RWPE1 (cell line): ENCODE data around the gene SLIT3.

Source experiments
- CTCF ChIA-PET: fragments of 350-600 bp; sonication (Branson Sonifier 250); formaldehyde crosslinking; extraction: SDS; loops from one replicate; lab custom pipeline; 2021; lab: Yijun Ruan, JAX
- POLR2A ChIA-PET: fragments of 400-600 bp; formaldehyde crosslinking; extraction: SDS; loops from one replicate; lab custom pipeline; 2020; ENCODE audit warnings: antibody characterized with exemption; ENCODE audit not compliant: low non-redundant PET; lab: Yijun Ruan, JAX
- DNase-seq: peaks from one replicate; pipeline ENCODE4 v3.0.0; 2012; ENCODE audit warnings: low spot score
- H3K27ac ChIP-seq: fragments of 450-650 bp; 2 replicates; pipeline ENCODE4 v1.5.1; 2017
- TF ChIP-seq, protein P1 (sequence below): fragments of 450-650 bp; conservative IDR thresholded peaks from 2 replicates; pipeline ENCODE4 v1.5.1; 2017; ENCODE audit warnings: low read depth, mild to moderate bottlenecking

Gene SLIT3

GRCh38 chr5:169095410-169095960 is 205.5 kb downstream of the SLIT3 start:
- ChIA-PET CTCF (no interaction called here), POLR2A (no interaction called here)
- TF ChIP-seq, protein P1, sequence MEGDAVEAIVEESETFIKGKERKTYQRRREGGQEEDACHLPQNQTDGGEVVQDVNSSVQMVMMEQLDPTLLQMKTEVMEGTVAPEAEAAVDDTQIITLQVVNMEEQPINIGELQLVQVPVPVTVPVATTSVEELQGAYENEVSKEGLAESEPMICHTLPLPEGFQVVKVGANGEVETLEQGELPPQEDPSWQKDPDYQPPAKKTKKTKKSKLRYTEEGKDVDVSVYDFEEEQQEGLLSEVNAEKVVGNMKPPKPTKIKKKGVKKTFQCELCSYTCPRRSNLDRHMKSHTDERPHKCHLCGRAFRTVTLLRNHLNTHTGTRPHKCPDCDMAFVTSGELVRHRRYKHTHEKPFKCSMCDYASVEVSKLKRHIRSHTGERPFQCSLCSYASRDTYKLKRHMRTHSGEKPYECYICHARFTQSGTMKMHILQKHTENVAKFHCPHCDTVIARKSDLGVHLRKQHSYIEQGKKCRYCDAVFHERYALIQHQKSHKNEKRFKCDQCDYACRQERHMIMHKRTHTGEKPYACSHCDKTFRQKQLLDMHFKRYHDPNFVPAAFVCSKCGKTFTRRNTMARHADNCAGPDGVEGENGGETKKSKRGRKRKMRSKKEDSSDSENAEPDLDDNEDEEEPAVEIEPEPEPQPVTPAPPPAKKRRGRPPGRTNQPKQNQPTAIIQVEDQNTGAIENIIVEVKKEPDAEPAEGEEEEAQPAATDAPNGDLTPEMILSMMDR, result no peak
- peak overlapping the region; percentile 54 for H3K27ac ChIP-seq
- no peak for DNase-seq

- DNase-seq, result no peak
- TF ChIP-seq, protein P1, result no peak
- POLR2A ChIA-PET, result no interaction called here
- H3K27ac ChIP-seq, result peak overlapping the region; percentile 54
- CTCF ChIA-PET, result no interaction called here
Observed at GRCh38 chr5:169094586-169095409, 206.1 kb downstream of the SLIT3 start.

- TF ChIP-seq, protein P1, result no peak
- DNase-seq, result no peak
- ChIA-PET CTCF (no interaction called here), POLR2A (no interaction called here)
- H3K27ac ChIP-seq, result no peak overlapping the region
Observed at GRCh38 chr5:169091396-169091980, 209.5 kb downstream of the SLIT3 start.

DNA sequence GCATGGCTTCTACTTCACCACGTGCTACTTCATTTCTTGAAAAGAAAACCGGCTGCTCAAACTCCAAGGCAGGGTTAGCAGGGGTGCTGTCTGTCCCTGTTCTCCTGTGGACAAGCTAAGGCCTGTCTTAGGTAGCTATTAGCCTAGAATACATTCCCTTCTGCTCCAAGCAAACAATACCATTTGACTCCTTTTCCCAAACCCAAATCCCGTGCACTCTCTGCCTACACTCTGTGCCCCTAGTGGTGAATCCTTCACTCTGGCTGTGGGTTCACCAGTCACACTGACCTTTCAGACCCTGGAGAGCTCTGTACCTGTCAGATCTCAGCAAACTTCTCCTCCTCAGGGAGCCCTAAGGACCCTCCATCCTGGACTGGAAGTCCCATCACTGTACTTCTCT is 211.6 kb downstream of the SLIT3 start:
- CTCF ChIA-PET, result interaction anchor here (0.7 kb wide), 1 partner anchor 1346 kb away, joined by 4 read pairs; no protein-coding TSS in a partner anchor
- TF ChIP-seq, protein P1, result no peak
- no peak overlapping the region for H3K27ac ChIP-seq
- POLR2A ChIA-PET, result no interaction called here
- DNase-seq, result peak; percentile 15

DNA sequence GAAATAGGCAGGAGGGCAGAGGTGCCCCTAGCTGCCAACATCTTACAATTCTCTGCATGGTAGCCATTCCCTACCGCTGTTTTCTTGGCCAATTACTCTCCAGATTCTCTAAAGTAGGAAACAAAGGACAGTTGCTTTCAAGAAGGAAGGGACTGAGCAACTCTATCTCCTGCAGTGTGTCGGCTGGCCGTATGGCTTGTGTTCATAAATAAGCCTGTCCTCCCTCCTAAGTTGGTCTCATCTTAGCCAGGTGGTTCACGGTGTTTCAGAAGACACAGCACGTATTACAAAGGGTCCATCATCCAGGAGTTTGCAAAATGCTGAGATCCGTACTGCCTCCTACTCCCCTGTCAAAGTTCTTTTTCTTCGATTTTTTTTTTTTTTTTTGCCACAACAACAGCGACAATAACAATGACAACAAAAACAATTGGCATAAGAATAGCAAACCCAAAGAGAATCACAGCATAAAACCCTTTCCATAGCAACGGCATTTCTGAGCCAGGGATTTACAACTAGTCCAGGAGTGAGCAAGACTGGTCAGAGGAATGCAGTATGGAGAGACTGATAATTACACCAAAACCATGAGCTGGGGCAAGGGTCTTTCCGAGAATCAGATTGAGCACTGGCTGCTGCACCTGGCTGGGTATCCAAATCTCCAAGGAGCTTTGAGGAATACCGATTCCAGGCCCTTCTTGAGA is 212.8 kb downstream of the SLIT3 start:
- H3K27ac ChIP-seq, result no peak overlapping the region
- TF ChIP-seq, protein P1, result no peak
- no peak for DNase-seq
- ChIA-PET CTCF (no interaction called here), POLR2A (no interaction called here)

GRCh38 chr5:169085636-169086035 is 215.3 kb downstream of the SLIT3 start:
- peak; percentile 26 for DNase-seq
- CTCF ChIA-PET, result interaction anchor here (0.5 kb wide), 1 partner anchor 479 kb away, joined by 3 read pairs; no protein-coding TSS in a partner anchor
- H3K27ac ChIP-seq, result no peak overlapping the region
- POLR2A ChIA-PET, result no interaction called here
- TF ChIP-seq, protein P1, result no peak
